Endodermal cell (in vitro differentiated cells): Measurements from ENCODE around the gene PGLYRP3. TPM values are rescaled to one million over a fixed set of nuclear protein-coding genes. Genes with fewer than 3 reads are reported as not detected.

Source experiments
- DNase-seq: peaks from one replicate; pipeline ENCODE4 v3.0.0-alpha.2; 2017
- H3K27ac ChIP-seq: 2 replicates; pipeline ENCODE4 v1.5.1; 2013; ENCODE audit warnings: mild to moderate bottlenecking, low read depth, low read length, moderate library complexity
- H3K27me3 ChIP-seq: 2 replicates; pipeline ENCODE4 v1.6.1; 2013; ENCODE audit warnings: mild to moderate bottlenecking, low read length, moderate library complexity; ENCODE audit not compliant: insufficient read depth, control insufficient read depth, poor library complexity, severe bottlenecking
- H3K36me3 ChIP-seq: 2 replicates; pipeline ENCODE4 v1.7.0; 2013; ENCODE audit warnings: mild to moderate bottlenecking, low read length, moderate library complexity; ENCODE audit not compliant: control insufficient read depth, insufficient read depth
- H3K4me1 ChIP-seq: one replicate; pipeline ENCODE4 v1.7.0; 2013; ENCODE audit warnings: low read length; ENCODE audit not compliant: control insufficient read depth, insufficient read depth
- H3K4me3 ChIP-seq: 2 replicates; pipeline ENCODE4 v1.5.1; 2013; ENCODE audit warnings: mild to moderate bottlenecking, low read length, moderate library complexity
- H3K9ac ChIP-seq: 2 replicates; pipeline ENCODE4 v1.6.1; 2013; ENCODE audit warnings: mild to moderate bottlenecking, low read length, moderate library complexity; ENCODE audit not compliant: poor library complexity, severe bottlenecking; ENCODE audit errors: extremely low read depth
- H3K9me3 ChIP-seq: 2 replicates; pipeline ENCODE4 v1.6.1; 2013; ENCODE audit warnings: mild to moderate bottlenecking, low read length, moderate library complexity; ENCODE audit not compliant: control insufficient read depth
- H3K27ac Mint-ChIP-seq: 2 replicates; pipeline ENCODE4 v1.8.0; 2020; ENCODE audit warnings: mixed read lengths
- H3K27me3 Mint-ChIP-seq: 2 replicates; pipeline ENCODE4 v1.8.0; 2021; ENCODE audit warnings: mild to moderate bottlenecking, mixed read lengths; ENCODE audit not compliant: insufficient read depth
- H3K36me3 Mint-ChIP-seq: 2 replicates; pipeline ENCODE4 v1.8.0; 2020; ENCODE audit warnings: low read depth, mixed read lengths
- H3K4me1 Mint-ChIP-seq: 2 replicates; pipeline ENCODE4 v1.8.0; 2020; ENCODE audit warnings: mixed read lengths
- H3K4me3 Mint-ChIP-seq: 2 replicates; pipeline ENCODE4 v1.8.0; 2020; ENCODE audit warnings: mild to moderate bottlenecking, moderate library complexity, mixed read lengths
- H3K9me3 Mint-ChIP-seq: 2 replicates; pipeline ENCODE4 v1.8.0; 2020; ENCODE audit warnings: mild to moderate bottlenecking, mixed read lengths
- WGBS, 2 experiments: methylation state at CpG; one replicate each; pipeline versions ENCODE4 v1.1.5 to v1.1.7; 2013; ENCODE audit warnings: missing lambda C conversion rate in 2 of 2, mixed read lengths in 1 of 2; ENCODE audit not compliant: insufficient coverage in 1 of 2, insufficient read length in 1 of 2; 5-methylcytosine and 5-hydroxymethylcytosine counted together
- total RNA-seq, 2 donors: library from RNA; stranded (reverse); fragmentation: NEBNext Ultra II Directional in 1 of 2; extraction: Animal tissue kit (Norgen Biotek cat#: 25700) in 1 of 2; gene quantifications; 2 replicates in 1 of 2; 3 replicates in 1 of 2; pipeline ENCODE4 v1.2.1, GENCODE V29; 2021
- TF ChIP-seq, protein P1 (sequence below): fragments of 200-600 bp; sonication (generic); conservative IDR thresholded peaks from 2 replicates; pipeline ENCODE4 v1.5.0; 2021; ENCODE audit warnings: antibody characterized with exemption, mild to moderate bottlenecking

PGLYRP3 gene
- total RNA-seq, 2 donors from 2014 or later, result not detected

DNA sequence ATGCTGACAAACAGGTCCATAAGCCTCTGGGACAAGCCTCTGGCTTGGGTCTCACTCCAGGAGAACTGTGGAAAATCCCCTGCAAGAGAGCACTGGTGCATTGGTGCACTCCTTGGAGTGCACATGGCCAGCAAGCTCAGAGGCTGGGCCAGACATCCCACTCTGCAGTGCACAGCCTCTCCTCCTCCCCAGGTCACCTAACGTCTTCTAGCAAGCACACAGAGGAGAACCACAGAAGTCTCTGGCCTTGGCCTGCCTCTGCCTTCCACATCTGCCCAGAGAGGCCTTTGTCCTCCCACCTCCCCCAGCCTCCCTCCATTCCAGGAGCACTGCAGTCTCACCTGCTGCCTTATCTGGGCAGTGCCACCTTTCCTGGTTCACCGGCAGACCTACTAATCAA, 4.2 kb downstream of the PGLYRP3 start:
- Mint-ChIP-seq H3K4me3 (no peak overlapping the region), H3K27ac (no peak overlapping the region), H3K9me3 (no peaks in the 10 kb centered on the region), H3K4me1 (peaks cover 2% of the 10 kb centered on the region), H3K36me3 (no peaks in the 10 kb centered on the region), H3K27me3 (peaks cover 3% of the 10 kb centered on the region)
- Histone ChIP-seq H3K27me3 (peaks cover 9% of the 10 kb centered on the region), H3K27ac (no peak overlapping the region), H3K4me3 (no peak overlapping the region), H3K36me3 (no peaks in the 10 kb centered on the region), H3K9ac (no peak overlapping the region), H3K4me1 (peaks cover 5% of the 10 kb centered on the region), H3K9me3 (no peaks in the 10 kb centered on the region)
- TF ChIP-seq, protein P1, sequence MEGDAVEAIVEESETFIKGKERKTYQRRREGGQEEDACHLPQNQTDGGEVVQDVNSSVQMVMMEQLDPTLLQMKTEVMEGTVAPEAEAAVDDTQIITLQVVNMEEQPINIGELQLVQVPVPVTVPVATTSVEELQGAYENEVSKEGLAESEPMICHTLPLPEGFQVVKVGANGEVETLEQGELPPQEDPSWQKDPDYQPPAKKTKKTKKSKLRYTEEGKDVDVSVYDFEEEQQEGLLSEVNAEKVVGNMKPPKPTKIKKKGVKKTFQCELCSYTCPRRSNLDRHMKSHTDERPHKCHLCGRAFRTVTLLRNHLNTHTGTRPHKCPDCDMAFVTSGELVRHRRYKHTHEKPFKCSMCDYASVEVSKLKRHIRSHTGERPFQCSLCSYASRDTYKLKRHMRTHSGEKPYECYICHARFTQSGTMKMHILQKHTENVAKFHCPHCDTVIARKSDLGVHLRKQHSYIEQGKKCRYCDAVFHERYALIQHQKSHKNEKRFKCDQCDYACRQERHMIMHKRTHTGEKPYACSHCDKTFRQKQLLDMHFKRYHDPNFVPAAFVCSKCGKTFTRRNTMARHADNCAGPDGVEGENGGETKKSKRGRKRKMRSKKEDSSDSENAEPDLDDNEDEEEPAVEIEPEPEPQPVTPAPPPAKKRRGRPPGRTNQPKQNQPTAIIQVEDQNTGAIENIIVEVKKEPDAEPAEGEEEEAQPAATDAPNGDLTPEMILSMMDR, result no peak
- 83 to 85% methylated on average over 2 of the region's 2 CpGs for WGBS, 2 experiments
- DNase-seq, result peak; percentile 6

DNA sequence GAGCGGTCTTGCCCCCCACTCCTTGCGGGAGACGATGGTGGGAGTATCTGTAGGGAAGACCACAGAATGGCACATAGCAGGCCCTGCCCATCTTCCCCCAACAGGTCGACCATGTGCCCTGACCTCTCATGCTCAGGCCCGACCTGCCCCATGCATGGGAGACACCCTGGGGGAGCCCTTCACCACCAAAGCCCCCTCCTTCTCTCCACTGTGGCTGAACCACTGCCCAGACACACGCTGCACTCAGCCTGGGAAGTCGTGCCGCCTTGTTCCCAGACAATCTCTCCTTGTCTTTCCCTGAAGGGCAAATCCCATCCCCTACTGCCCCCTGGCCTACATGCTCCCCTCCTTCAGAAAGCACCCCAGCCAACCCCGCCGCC, 5.5 kb downstream of the PGLYRP3 start:
- Mint-ChIP-seq H3K4me1 (peaks cover 2% of the 10 kb centered on the region), H3K27ac (no peak overlapping the region), H3K4me3 (no peak overlapping the region), H3K27me3 (peaks cover 3% of the 10 kb centered on the region), H3K36me3 (no peaks in the 10 kb centered on the region), H3K9me3 (no peaks in the 10 kb centered on the region)
- Histone ChIP-seq H3K4me1 (peaks cover 5% of the 10 kb centered on the region), H3K9ac (no peak overlapping the region), H3K27me3 (peaks cover 9% of the 10 kb centered on the region), H3K36me3 (no peaks in the 10 kb centered on the region), H3K27ac (no peak overlapping the region), H3K4me3 (no peak overlapping the region), H3K9me3 (no peaks in the 10 kb centered on the region)
- 90 to 94% methylated on average over 8 to 10 of the region's 10 CpGs for whole genome bisulfite sequencing, 2 experiments
- DNase-seq, result peak; percentile 28
- TF ChIP-seq, protein P1, result no peak

DNA sequence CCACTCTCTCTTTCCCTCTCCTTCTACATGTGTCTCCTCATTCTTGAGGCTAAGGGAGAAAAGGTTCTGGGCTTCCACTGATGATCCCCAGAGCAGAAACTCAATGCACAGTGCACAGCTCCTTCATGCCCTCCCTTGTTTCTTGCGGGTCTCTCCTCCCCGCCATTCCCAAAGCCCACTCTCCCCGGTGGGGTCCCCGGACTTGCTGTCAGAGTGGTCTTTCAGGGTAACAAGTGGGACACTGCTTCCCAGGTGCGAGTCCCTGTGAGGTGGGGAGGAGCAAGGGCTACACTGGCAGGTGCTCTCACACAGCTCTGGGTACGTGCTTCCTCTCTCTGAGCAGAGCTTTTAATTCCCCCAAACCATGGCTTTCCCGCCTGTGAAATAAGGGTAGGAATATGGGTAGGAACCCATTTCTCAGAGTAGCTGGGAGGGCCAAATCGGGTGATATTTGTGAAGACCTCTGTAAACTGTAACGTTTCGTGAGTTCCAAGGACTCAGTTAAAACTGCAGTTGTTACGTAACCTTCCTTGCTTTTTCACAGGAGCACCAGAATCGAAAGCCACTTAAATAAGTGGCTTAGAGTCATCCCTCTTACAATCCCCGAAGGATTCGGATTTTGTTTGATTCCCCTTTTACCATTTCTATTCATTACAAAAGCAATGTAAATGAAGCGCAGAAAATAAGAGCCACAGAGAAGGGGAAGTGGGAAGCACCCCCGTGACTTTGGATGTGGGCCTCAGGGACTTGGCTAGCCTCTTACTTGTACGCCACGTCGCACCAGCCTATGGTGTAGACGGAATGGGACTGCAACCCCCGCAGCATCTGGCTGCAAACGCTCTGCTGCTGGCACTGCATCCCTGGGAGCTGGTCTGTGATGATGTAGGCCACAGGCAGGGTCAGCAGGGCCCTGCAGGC, 6.2 kb downstream of the PGLYRP3 start:
- Histone ChIP-seq H3K9ac (no peak overlapping the region), H3K27me3 (peaks cover 9% of the 10 kb centered on the region), H3K36me3 (no peaks in the 10 kb centered on the region), H3K4me3 (no peak overlapping the region), H3K9me3 (no peaks in the 10 kb centered on the region), H3K27ac (no peak overlapping the region), H3K4me1 (peaks cover 5% of the 10 kb centered on the region)
- WGBS, 2 experiments, result 86 to 90% methylated on average over 18 to 22 of the region's 22 CpGs
- Mint-ChIP-seq H3K4me1 (peaks cover 2% of the 10 kb centered on the region), H3K36me3 (no peaks in the 10 kb centered on the region), H3K4me3 (no peak overlapping the region), H3K27ac (no peak overlapping the region), H3K27me3 (peaks cover 3% of the 10 kb centered on the region), H3K9me3 (no peaks in the 10 kb centered on the region)
- peak; percentile 18 for DNase-seq
- TF ChIP-seq, protein P1, result no peak
